Renal cortex interstitium (tissue), 11 donors: ENCODE data around the gene ITGAD. TPM values are rescaled to one million over a fixed set of nuclear protein-coding genes. Genes with fewer than 3 reads are reported as not detected.
"Not testable (repeated sequence)": the region's sequence is repeated elsewhere in the genome, so short reads cannot be mapped to it uniquely, and the experiment has no call there.

Experiments used
- DNase-seq, 11 donors: peaks; one replicate each; pipeline ENCODE4 v3.0.0-alpha.2; 2013; ENCODE audit warnings: low read depth in 9 of 11, low spot score in 4 of 11; ENCODE audit errors: extremely low read depth in 1 of 11
- polyA plus RNA-seq, 3 donors: library from polyadenylated mRNA; unstranded; fragments of 120-200 nt; gene quantifications; one replicate each; pipeline ENCODE4 v1.2.1, GENCODE V29; 2013; ENCODE audit not compliant: insufficient read length in 3 of 3

Gene ITGAD
- polyA plus RNA-seq, 3 donors, result 0.08 to 0.22 (median 0.17) TPM

GRCh38 chr16:31395647-31396046 is 2.5 kb downstream of the ITGAD start:
- DNase-seq, result no peak

- DNase-seq, result no peak
Measured at GRCh38 chr16:31397096-31397660, 4.0 kb downstream of the ITGAD start.

- no peak for DNase-seq
Measured at GRCh38 chr16:31397701-31398100, 4.6 kb downstream of the ITGAD start.

GRCh38 chr16:31400191-31400590 is 7.1 kb downstream of the ITGAD start:
- DNase-seq, result no peak

GRCh38 chr16:31401436-31401835 is 8.3 kb downstream of the ITGAD start:
- DNase-seq, result no peak

GRCh38 chr16:31402687-31403086 is 9.6 kb downstream of the ITGAD start:
- DNase-seq, result no peak

- DNase-seq, result no peak
Measured at GRCh38 chr16:31403590-31404352, 10.6 kb downstream of the ITGAD start.

- DNase-seq, result no peak
Measured at GRCh38 chr16:31404353-31405064, 11.4 kb downstream of the ITGAD start.

- DNase-seq, result no peak
Measured at GRCh38 chr16:31407406-31407805, 14.3 kb downstream of the ITGAD start.

- no peak for DNase-seq
Measured at GRCh38 chr16:31409433-31409832, 16.3 kb downstream of the ITGAD start.

- no peak for DNase-seq
Measured at GRCh38 chr16:31410082-31410481, 16.9 kb downstream of the ITGAD start.

- DNase-seq, result no peak
Measured at GRCh38 chr16:31411024-31411844, 18.1 kb downstream of the ITGAD start.

- DNase-seq, result no peak
Measured at GRCh38 chr16:31412750-31413149, 19.6 kb downstream of the ITGAD start.

GRCh38 chr16:31413381-31413780 is 20.2 kb downstream of the ITGAD start:
- DNase-seq, result no peak

- DNase-seq, result no peak
Measured at GRCh38 chr16:31413943-31414342, 20.8 kb downstream of the ITGAD start.

GRCh38 chr16:31414706-31415105 is 21.6 kb downstream of the ITGAD start:
- no peak for DNase-seq

- no peak for DNase-seq
Measured at GRCh38 chr16:31416371-31416770, 23.2 kb downstream of the ITGAD start.

- not testable (repeated sequence) for DNase-seq
Measured at GRCh38 chr16:31417036-31417435, 23.9 kb downstream of the ITGAD start.

GRCh38 chr16:31417916-31418315 is 24.8 kb downstream of the ITGAD start:
- DNase-seq, result no peak
